Activated T-helper 2 cell treated with anti-CD3 and anti-CD28 coated beads, Interferon-gamma antibody, Interleukin-2, Interleukin-4, amounts not matched to agents 10 μg/mL and 5 μg/mL and 100 μg/mL, durations not matched to agents 14 hours and 24 hours and 36 hours (primary cell): ENCODE data around the gene GPX3. TPM values are rescaled to one million over a fixed set of nuclear protein-coding genes. Genes with fewer than 3 reads are reported as not detected.

Experiments used
- DNase-seq: peaks from one replicate; pipeline ENCODE4 v3.0.0; 2021; ENCODE audit warnings: low spot score
- H3K27ac Mint-ChIP-seq: one replicate; pipeline ENCODE4 v1.8.0; 2021; ENCODE audit warnings: mixed read lengths
- H3K27me3 Mint-ChIP-seq: one replicate; pipeline ENCODE4 v1.8.0; 2021; ENCODE audit warnings: low read depth, mixed read lengths
- H3K36me3 Mint-ChIP-seq: one replicate; pipeline ENCODE4 v1.8.0; 2021; ENCODE audit warnings: low read depth, mixed read lengths
- H3K4me1 Mint-ChIP-seq: one replicate; pipeline ENCODE4 v1.8.0; 2021; ENCODE audit warnings: low read depth, mixed read lengths
- H3K4me3 Mint-ChIP-seq: one replicate; pipeline ENCODE4 v1.8.0; 2021; ENCODE audit warnings: low read depth, mild to moderate bottlenecking, moderate library complexity, mixed read lengths
- H3K9me3 Mint-ChIP-seq: one replicate; pipeline ENCODE4 v1.8.0; 2021; ENCODE audit warnings: mixed read lengths
- intact Hi-C: fragments of 100-400 bp; cut with micrococcal nuclease; formaldehyde crosslinking; loops from one replicate; pipeline ENCODE4 v1.15.1; 2023
- total RNA-seq: library from RNA; stranded (reverse); gene quantifications from 2 replicates; pipeline ENCODE4 v1.2.3, GENCODE V29; 2022

GPX3 gene
- total RNA-seq, 1 donor from 2014 or later, result not detected

DNA sequence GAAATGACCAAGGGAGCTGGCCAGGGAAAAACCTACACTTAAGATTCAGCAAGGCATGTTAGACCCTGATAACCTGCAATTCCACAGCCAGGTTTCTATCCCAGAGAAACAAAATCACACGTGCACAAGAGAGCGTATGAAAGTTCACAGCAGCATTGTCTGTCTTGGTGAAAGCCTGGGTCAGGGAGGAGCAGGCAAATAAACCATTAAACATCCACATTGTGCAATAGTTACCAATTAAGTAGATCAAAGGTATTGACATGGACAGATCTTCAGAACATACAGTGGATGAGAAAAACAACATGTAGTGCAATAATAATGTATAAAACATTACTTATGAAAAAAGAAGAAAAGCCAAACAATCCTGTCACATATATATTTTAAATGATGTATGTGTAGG, 15.9 kb upstream of the GPX3 start:
- no peaks in the 10 kb centered on the region for H3K9me3 Mint-ChIP-seq
- H3K4me3 Mint-ChIP-seq, result no peak overlapping the region
- H3K36me3 Mint-ChIP-seq, result no peaks in the 10 kb centered on the region
- H3K27me3 Mint-ChIP-seq, result no peaks in the 10 kb centered on the region
- no peaks in the 10 kb centered on the region for H3K4me1 Mint-ChIP-seq
- intact Hi-C loops, result no loop called here
- no peak overlapping the region for H3K27ac Mint-ChIP-seq
- no peak for DNase-seq

DNA sequence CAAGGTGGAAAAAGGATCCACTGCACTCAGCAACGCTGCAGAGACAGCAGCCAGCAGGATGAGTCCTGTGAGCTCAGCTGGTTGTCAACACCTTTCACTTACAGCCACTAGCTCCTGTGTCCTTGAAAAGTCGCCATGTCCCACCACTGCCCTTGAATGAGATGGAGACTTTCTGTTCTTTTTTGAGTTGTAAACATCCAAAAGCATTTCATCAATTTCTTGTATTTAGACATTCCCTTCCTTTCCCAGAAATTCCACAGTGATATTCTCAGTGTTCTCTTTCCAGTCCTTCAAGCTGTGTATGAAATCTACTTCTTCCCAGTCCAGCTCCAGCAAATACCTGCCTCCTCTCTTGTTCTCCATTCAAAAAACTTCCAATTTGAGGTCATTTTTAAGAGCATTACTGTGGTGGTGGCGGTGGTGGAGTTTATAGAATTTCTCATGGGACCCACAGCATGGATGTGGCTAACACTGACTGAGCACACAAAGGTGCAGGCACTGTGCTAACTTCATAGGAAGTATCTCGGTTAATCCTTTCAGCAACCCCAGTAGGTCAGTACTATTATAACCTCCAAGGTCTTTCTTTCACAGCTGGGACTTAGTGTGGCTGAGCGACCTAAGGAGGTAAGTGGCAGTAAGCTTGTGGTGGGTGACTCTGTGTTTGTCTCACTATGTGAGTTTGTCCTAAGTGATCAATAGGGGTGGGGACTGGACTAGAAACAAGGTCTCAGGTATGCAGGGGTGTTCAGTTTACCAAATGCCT, 15.0 kb upstream of the GPX3 start:
- no peak for DNase-seq
- H3K27ac Mint-ChIP-seq, result no peak overlapping the region
- no peaks in the 10 kb centered on the region for H3K36me3 Mint-ChIP-seq
- H3K4me1 Mint-ChIP-seq, result no peaks in the 10 kb centered on the region
- no peak overlapping the region for H3K4me3 Mint-ChIP-seq
- intact Hi-C loops, result no loop called here
- H3K27me3 Mint-ChIP-seq, result no peaks in the 10 kb centered on the region
- no peaks in the 10 kb centered on the region for H3K9me3 Mint-ChIP-seq

DNA sequence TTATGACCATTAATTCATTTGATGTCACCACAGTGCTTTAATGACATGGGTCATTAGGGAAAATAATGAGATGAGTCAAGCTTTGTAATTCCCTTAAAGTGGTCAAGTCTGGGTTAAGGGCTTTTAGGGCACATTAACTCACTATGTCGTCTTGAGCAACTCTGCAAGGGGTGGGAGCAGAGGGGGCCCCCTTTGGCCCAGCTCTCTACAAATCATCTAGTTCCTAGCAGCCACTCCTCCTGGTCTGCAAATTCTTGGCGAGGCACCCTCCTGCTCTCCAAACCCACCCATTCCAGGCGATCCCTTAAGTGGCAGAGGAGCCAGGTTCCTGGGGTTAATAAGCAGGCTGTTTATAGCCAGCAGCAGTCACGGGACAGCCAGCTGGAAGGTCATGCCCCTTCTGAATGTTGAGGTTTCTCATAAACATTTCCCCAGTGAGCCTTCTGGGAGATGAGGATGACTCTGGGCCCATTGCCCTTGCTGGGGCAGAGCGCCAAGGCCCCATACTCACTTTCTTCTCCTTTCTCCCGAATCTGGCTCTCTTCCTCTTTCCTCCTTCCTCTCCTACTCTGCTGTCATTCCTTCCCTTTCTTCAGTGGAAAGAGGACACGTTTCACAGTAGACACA, 14.3 kb upstream of the GPX3 start:
- H3K9me3 Mint-ChIP-seq, result no peaks in the 10 kb centered on the region
- H3K4me1 Mint-ChIP-seq, result no peaks in the 10 kb centered on the region

DNA sequence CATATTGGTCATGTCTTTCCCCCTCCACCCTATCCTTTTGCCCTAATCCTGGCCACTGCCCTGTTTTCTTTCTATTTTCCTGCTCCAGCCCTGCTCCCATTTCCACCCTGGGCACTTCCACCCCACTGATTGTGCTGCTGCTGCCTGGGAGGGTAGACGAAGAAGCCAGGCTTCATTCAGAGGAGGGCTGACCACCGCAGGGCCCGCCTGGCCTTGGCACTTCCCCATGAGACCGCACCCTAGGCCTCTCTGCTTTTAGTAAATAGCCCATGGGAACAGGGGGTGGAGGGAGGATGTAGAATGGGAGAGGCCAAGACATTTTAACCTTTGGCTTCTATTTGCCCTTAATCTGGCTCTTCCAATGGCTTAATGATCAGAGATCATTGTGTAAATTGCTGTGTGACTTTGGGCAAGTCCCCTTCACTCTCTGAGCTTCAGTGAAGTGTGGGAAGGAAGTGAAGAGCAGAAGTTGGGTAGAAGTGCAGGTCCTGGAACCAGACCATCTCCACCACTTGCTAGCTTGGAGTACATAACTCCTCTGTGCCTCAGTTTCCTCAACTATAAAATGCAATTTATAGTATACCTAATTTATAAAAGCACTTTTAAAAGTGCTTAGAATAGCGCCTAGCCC, 13.6 kb upstream of the GPX3 start:
- intact Hi-C loops, result no loop called here
- Mint-ChIP-seq H3K4me1 (no peaks in the 10 kb centered on the region), H3K27me3 (peaks cover 2% of the 10 kb centered on the region), H3K9me3 (no peaks in the 10 kb centered on the region), H3K4me3 (no peak overlapping the region), H3K36me3 (no peaks in the 10 kb centered on the region), H3K27ac (no peak overlapping the region)
- no peak for DNase-seq

More for the DNA sequence above, 14.3 kb upstream of the GPX3 start:
- Mint-ChIP-seq H3K27me3 (no peaks in the 10 kb centered on the region), H3K36me3 (no peaks in the 10 kb centered on the region), H3K27ac (no peak overlapping the region), H3K4me3 (no peak overlapping the region)
- intact Hi-C loops, result no loop called here
- DNase-seq, result no peak

DNA sequence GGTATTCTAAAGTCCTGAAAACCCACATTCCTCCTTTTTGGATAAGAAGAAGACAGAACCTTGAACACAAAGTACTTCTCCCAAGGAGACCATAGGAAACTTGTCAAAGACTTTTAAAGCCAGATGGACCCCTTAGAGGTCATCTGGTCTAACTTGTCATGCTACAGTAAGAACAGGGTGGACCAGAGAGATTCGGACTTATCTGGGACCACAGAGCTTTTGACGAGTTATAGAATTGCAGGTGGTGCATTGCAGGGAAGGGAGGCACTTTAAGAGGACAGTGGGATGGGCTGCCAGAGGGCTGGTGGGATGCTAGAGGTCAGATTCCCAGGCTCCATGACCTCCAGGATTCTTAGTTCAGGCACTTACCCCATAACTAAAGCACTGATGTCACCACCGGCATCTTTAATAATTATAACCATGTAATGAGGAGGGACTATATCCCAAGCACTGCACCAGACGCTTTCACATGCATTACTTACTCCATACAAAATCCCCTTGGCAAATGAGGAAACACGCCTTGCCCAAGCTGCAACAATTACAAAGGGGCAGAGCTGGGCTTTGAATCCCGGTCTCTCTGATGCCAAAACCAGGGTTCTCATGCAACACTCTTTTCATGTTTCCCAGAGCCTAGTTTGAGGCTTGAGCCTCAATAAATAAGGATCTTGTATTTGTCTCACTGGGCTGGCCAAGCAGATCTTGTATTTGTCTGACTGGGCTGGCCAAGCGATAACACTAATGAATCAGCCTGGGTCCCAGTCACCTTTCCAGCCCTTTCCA, 12.8 kb upstream of the GPX3 start:
- DNase-seq, result no peak
- H3K9me3 Mint-ChIP-seq, result no peaks in the 10 kb centered on the region
- H3K36me3 Mint-ChIP-seq, result no peaks in the 10 kb centered on the region
- peaks cover 2% of the 10 kb centered on the region for H3K27me3 Mint-ChIP-seq
- intact Hi-C loops, result no loop called here
- no peak overlapping the region for H3K4me3 Mint-ChIP-seq
- H3K4me1 Mint-ChIP-seq, result no peaks in the 10 kb centered on the region
- H3K27ac Mint-ChIP-seq, result no peak overlapping the region

DNA sequence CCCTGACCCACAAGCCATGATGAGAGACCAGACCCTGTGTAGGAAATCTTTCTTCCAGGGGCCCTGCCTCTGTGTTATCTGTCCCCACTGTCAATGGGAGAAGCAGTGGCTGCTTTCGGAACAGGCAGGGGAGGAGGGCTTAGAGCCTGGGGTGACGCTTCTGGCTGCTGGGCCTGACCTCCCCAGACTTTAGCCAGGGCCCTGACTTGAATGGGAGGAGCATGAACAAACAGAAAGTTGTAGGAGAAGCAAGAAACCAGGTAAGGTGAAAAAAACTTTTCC, 12.2 kb upstream of the GPX3 start:
- DNase-seq, result no peak
- Mint-ChIP-seq H3K4me3 (no peak overlapping the region), H3K36me3 (no peaks in the 10 kb centered on the region), H3K4me1 (no peaks in the 10 kb centered on the region), H3K9me3 (no peaks in the 10 kb centered on the region), H3K27me3 (peaks cover 2% of the 10 kb centered on the region), H3K27ac (no peak overlapping the region)
- intact Hi-C loops, result no loop called here

DNA sequence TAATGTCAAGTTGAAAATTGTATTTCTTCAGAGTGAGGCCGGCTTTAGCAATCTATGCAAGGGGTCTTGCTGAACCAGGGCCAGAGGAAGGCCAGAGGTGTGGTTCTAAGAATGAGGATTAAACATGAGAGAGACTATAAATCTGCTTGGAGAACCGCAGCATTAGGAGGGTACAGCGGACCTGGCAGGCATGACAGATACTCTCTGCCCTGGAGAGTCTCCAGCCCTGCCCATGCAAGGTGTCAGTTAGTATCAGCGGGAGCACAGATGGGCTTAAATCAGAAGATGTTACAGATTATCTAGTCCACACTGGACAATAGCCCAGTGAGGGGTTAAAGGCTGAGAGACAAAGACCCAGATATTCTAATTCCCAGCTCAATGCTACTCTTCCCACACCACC, 11.5 kb upstream of the GPX3 start:
- Mint-ChIP-seq H3K27ac (no peak overlapping the region), H3K4me1 (no peaks in the 10 kb centered on the region), H3K27me3 (peaks cover 2% of the 10 kb centered on the region), H3K36me3 (no peaks in the 10 kb centered on the region), H3K9me3 (no peaks in the 10 kb centered on the region), H3K4me3 (no peak overlapping the region)
- intact Hi-C loops, result no loop called here
- no peak for DNase-seq

DNA sequence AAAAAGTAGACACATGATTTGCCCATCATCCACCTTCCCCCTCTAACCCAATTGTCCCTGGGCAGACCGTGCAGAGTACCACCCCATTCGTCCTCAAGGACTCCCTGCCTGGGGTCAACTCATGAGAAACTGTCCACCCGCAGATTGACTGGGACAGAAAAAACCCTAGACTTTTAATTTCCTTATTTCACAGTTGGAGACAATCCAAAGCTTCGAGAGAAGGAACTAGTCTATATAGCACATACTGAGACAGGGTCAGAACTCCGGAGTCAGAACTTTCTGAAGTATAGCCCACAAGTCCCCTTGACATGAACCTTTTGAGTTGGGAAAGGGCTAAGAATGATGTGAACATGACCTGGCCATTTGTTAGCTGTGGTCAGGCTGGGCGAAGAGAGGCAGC, 7.5 kb upstream of the GPX3 start:
- DNase-seq, result no peak
- H3K4me3 Mint-ChIP-seq, result no peak overlapping the region
- no peaks in the 10 kb centered on the region for H3K36me3 Mint-ChIP-seq
- H3K27ac Mint-ChIP-seq, result no peak overlapping the region
- H3K9me3 Mint-ChIP-seq, result no peaks in the 10 kb centered on the region
- H3K27me3 Mint-ChIP-seq, result peaks cover 2% of the 10 kb centered on the region
- H3K4me1 Mint-ChIP-seq, result no peaks in the 10 kb centered on the region
- intact Hi-C loops, result no loop called here

DNA sequence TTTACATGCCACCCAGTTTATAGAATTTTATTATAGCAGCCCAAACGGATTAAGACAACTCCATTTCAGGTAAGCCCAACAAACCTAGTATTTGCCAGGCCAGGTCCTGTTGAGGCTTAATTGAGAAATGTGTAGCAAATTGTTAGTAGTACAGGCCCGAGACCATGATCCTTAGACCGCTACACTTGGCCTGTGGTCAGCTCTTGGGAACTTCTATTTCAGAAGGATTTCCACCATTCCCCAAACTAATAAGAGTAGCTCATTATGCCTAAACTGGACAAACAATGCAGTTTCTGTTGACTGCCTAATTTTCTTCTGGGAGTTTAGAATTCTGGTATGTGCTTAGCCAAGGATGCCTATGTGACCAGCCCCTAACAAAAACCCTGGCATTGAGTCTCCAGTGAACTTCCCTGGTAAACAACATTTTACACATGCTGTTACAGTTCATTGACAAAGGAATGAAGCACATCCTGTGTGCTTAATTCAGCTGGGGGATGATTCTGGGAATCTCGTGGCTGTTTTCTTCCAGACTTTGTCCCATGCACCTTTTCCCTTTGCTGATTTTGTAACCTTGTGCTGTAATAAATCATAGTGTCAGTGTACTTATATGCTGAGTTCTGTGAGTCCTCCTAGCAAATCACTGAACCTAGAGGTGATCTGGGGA, 5.6 kb upstream of the GPX3 start:
- H3K36me3 Mint-ChIP-seq, result no peaks in the 10 kb centered on the region
- H3K4me1 Mint-ChIP-seq, result peaks cover 5% of the 10 kb centered on the region
- intact Hi-C loops, result no loop called here
- no peak overlapping the region for H3K4me3 Mint-ChIP-seq
- no peak overlapping the region for H3K27ac Mint-ChIP-seq
- no peaks in the 10 kb centered on the region for H3K9me3 Mint-ChIP-seq
- peaks cover 2% of the 10 kb centered on the region for H3K27me3 Mint-ChIP-seq
- DNase-seq, result no peak

DNA sequence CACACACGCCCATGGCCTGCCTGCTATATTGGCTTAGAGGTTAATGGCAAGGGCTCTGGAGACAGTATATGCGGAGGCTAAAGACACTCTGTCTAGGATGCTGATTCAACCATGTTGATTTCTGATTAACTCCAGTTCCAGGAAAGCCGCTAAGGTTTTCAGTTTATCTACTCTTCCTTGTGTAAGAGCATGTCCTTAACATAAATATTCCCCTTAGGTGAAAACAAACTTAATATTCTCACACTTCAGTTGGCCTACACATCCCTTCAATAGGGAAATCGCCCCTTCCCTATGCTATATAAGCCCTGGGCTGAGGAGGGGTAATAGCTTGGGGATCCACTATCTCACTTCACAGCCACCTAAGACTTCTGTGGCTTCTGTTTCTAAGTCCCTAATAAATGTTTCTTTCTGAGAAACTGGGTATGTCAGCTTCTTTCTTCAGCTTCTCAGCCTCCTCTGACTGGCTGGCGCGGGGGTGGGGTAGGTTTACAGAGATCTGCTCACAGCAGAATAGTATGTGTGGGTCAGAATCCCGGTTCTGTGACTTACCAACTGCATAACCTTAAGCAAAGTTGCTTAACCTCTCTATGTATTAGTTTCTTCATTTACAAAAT, 4.3 kb upstream of the GPX3 start:
- no peak for DNase-seq
- Mint-ChIP-seq H3K36me3 (peaks cover 4% of the 10 kb centered on the region), H3K4me1 (peaks cover 8% of the 10 kb centered on the region), H3K27ac (no peak overlapping the region), H3K9me3 (no peaks in the 10 kb centered on the region), H3K27me3 (peaks cover 5% of the 10 kb centered on the region), H3K4me3 (no peak overlapping the region)
- intact Hi-C loops, result no loop called here

DNA sequence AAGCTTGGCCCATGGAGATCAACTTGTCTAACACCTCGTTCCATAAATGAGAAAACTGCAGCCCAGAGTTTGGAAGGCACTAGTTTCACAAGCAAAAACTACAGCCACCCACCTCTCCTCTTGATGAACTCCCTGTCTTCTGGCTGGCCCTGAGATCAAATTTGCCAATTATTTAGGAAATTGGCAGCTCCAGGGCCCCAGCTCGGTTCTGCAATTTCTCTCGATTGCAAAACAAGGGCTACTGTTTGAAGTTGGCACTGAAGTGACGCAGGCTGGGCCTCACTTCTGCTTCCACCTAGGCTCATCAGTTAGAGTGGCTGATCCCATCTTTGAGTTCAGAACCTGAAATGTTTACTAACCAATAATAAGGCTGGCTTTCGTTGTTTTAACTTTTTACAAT, 3.7 kb upstream of the GPX3 start:
- Mint-ChIP-seq H3K4me3 (no peak overlapping the region), H3K27me3 (peaks cover 6% of the 10 kb centered on the region), H3K9me3 (no peaks in the 10 kb centered on the region), H3K4me1 (peaks cover 9% of the 10 kb centered on the region), H3K27ac (no peak overlapping the region), H3K36me3 (peaks cover 9% of the 10 kb centered on the region)
- intact Hi-C loops, result no loop called here
- DNase-seq, result no peak

DNA sequence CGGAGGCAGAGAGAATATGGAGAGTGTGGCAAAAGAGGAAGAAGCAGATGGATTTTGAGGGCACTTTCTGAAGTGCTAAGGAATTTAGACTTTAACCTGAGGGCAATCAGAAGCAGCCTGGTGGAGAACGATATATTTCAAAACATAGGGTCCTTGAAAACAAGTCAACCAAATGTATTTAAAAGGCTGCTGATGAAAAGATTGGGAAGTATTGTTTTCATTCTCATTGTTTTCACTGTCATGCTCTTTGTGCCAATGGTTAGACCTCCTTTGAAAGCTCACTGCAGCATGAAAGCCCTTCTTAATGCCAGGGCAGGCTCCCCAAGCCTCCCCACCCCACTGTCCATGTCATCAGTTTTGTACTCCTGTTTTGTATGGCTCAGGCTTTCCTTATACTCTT, 2.5 kb upstream of the GPX3 start:
- Mint-ChIP-seq H3K27me3 (peaks cover 5% of the 10 kb centered on the region), H3K9me3 (no peaks in the 10 kb centered on the region), H3K4me3 (no peak overlapping the region), H3K36me3 (peaks cover 21% of the 10 kb centered on the region), H3K4me1 (peaks cover 9% of the 10 kb centered on the region), H3K27ac (no peak overlapping the region)
- intact Hi-C loops, result no loop called here
- no peak for DNase-seq
